AG04450 (cell line): ENCODE measurements around the gene SLC17A2. TPM values are rescaled to one million over a fixed set of nuclear protein-coding genes. Genes with fewer than 3 reads are reported as not detected.

Experiments
- CTCF ChIA-PET: fragments of 300-600, 350-600 bp; formaldehyde crosslinking; extraction: SDS; loops from one replicate; lab custom pipeline; 2022; ENCODE audit warnings: antibody characterized with exemption, inconsistent platforms; lab: Charles Lee
- POLR2A ChIA-PET: fragments of 350-600 bp; formaldehyde crosslinking; extraction: SDS; loops from one replicate; lab custom pipeline; 2021; ENCODE audit warnings: antibody characterized with exemption, inconsistent platforms; lab: Yijun Ruan, JAX
- DNase-seq: peaks from one replicate; pipeline ENCODE4 v3.0.0-alpha.2; 2011; ENCODE audit warnings: low read depth, low spot score
- H3K27ac ChIP-seq: one replicate; pipeline ENCODE4 v1.5.1; 2012; ENCODE audit warnings: low read depth, low read length, control low read depth
- H3K27me3 ChIP-seq: one replicate; pipeline ENCODE4 v1.6.0; 2012; ENCODE audit warnings: low read length; ENCODE audit not compliant: control insufficient read depth, insufficient read depth
- H3K4me3 ChIP-seq: 2 replicates; pipeline ENCODE4 v1.5.1; 2011; ENCODE audit warnings: mild to moderate bottlenecking, low read depth, low read length, control low read depth
- H3K9me3 ChIP-seq: 2 replicates; pipeline ENCODE4 v1.5.1; 2012; ENCODE audit warnings: low read length; ENCODE audit not compliant: control insufficient read depth, insufficient read depth
- polyA plus RNA-seq: library from polyadenylated mRNA; depleted of rRNA; stranded (reverse); fragments of >200 nt; gene quantifications from 2 replicates; pipeline ENCODE4 v1.2.3, GENCODE V29; 2011
- TF ChIP-seq, protein P1 (sequence below): IDR thresholded peaks from 2 replicates; pipeline ENCODE4 v1.5.1; 2011; ENCODE audit warnings: low read depth, low read length, control low read depth, inconsistent platforms

SLC17A2 gene
- polyA plus RNA-seq, 1 experiment = not detected

DNA sequence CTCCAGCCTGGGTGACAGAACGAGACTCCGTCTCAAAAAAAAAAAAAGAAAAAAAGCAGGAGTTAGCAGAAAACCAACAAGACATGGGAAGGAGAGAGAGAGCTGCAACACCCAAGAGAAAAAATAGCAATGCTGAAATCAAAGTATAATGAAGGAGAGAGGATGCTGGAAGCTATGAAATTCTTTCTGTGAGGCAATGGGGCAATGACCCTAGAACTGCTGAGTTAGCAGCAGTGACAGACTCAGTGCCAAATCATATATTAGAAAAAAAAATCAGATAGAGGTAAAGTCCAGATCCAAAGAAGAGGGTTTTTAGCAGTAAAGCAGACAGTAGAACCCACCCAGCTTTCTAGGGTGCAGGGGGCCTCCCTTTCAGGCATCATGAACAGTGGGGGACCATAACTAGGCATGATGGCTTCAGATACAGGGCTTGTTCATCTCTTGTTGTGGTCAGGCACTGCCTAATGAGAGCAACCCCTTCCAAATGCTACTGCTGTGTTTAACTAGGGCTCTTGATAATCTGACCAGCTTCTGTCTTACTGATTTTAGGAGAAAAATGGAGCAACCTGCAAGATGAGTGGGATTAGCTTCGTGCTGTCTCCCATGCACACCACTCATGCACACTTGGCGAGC, 26.9 kb downstream of the SLC17A2 start:
- ChIA-PET CTCF (no interaction called here), POLR2A (no interaction called here)
- TF ChIP-seq, protein P1, sequence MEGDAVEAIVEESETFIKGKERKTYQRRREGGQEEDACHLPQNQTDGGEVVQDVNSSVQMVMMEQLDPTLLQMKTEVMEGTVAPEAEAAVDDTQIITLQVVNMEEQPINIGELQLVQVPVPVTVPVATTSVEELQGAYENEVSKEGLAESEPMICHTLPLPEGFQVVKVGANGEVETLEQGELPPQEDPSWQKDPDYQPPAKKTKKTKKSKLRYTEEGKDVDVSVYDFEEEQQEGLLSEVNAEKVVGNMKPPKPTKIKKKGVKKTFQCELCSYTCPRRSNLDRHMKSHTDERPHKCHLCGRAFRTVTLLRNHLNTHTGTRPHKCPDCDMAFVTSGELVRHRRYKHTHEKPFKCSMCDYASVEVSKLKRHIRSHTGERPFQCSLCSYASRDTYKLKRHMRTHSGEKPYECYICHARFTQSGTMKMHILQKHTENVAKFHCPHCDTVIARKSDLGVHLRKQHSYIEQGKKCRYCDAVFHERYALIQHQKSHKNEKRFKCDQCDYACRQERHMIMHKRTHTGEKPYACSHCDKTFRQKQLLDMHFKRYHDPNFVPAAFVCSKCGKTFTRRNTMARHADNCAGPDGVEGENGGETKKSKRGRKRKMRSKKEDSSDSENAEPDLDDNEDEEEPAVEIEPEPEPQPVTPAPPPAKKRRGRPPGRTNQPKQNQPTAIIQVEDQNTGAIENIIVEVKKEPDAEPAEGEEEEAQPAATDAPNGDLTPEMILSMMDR = no peak
- H3K27ac ChIP-seq = no peak overlapping the region
- H3K27me3 ChIP-seq = peaks cover 2% of the 10 kb centered on the region
- no peak overlapping the region for H3K4me3 ChIP-seq
- no peak for DNase-seq
- H3K9me3 ChIP-seq = no peaks in the 10 kb centered on the region

DNA sequence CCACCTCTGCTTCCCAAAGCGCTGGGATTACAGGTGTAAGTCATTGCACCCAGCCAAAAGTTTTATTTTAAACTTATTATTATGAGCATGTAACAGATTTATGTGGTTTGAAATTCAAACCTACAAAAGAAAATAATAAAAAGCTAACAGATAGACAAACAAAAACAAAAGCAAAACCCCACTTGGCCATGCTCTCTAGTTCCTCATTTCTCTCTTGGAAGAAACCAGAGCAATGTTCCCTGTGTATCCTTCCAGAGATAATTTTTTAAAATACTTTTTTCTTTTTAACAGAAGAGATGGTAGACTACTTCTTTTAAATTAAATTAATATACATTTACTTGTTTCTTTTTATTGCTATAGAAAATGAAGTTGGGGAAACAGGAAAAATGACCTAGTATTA, 28.4 kb downstream of the SLC17A2 start:
- DNase-seq = no peak
- POLR2A ChIA-PET = no interaction called here

DNA sequence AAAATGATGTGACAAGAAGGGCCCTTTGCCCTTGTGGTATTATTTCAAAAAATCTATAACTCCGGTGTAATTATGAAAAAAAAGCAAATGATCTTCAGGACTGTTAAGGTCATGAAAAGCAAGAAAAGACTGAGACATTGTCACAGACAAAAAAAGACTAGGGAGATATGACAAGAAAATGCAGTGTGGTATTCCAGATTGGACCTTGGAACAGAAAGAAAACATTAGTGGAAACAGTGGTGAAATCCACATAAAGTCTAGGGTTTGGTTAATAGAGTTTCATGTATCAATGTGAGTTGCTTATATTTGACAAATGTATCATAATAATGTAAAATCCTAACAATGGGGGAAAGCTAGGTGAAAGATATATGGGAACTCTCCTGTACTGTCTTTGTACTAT, 29.6 kb downstream of the SLC17A2 start:
- TF ChIP-seq, protein P1 = no peak
- Histone ChIP-seq H3K4me3 (no peak overlapping the region), H3K27ac (no peak overlapping the region), H3K27me3 (peaks cover 2% of the 10 kb centered on the region), H3K9me3 (no peaks in the 10 kb centered on the region)
- DNase-seq = no peak
- ChIA-PET CTCF (no interaction called here), POLR2A (no interaction called here)

More for the DNA sequence above, 28.4 kb downstream of the SLC17A2 start:
- Histone ChIP-seq H3K9me3 (no peaks in the 10 kb centered on the region), H3K27me3 (peaks cover 2% of the 10 kb centered on the region), H3K27ac (no peak overlapping the region), H3K4me3 (no peak overlapping the region)
- TF ChIP-seq, protein P1 = no peak
- CTCF ChIA-PET = no interaction called here

DNA sequence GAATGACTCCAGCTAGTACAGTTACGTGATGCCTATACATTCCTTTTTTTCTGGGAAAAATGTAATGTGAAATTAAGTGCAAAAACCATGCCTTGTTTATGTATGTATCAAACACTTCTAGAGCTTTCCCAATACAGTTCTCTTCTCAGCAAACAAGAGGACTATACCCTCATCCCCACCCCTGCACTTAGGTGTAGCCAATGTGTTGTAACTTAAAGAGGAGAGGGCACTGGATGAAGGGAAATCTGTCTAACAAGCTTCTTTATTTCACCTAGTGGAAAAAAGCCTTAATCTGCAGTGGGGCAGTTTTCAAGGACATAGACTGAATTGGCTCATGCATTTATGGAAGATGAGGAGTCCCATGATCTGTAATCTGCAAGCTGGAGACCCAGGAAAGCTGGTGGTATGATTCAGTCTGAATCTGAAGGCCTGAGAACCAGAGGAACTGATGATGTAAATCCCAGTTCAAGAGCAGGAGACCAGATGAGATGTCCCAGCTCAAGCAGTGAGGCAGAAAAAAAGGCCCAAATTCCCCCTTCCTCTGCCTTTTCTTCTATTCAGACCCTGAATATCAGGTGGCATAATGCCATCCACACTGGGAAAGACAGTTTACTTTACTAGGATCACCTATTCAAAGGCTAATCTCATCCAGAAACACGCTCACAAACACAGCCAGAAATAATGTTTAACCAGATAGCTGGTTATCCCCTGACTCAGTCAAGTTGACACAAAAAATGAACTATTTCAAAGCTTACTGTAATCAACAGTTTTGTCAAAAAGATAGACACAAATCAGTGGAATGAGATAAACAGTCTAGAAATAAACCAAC, 30.7 kb downstream of the SLC17A2 start:
- peaks cover 2% of the 10 kb centered on the region for H3K27me3 ChIP-seq

More for the DNA sequence above, 30.7 kb downstream of the SLC17A2 start:
- H3K4me3 ChIP-seq = no peak overlapping the region
- no peak for DNase-seq
- no peak overlapping the region for H3K27ac ChIP-seq
- no peaks in the 10 kb centered on the region for H3K9me3 ChIP-seq
- TF ChIP-seq, protein P1 = no peak
- ChIA-PET POLR2A (no interaction called here), CTCF (interaction anchor here (1.1 to 1.5 kb wide), 4 partner anchors 10 to 348 kb away, joined by 3 to 5 read pairs (median 4); no protein-coding TSS in a partner anchor)
